Stomach (tissue), 9 donors: ENCODE results near the gene PAGR1. TPM values are rescaled to one million over a fixed set of nuclear protein-coding genes. Genes with fewer than 3 reads are reported as not detected.
A peak's percentile ranks its signal among the peaks of the same experiment; 100 is the strongest.

Experiments used
- DNase-seq, 2 donors: peaks; one replicate each; pipeline versions ENCODE4 v3.0.0 to v3.0.0-alpha.2; 2013 to 2019
- H3K27ac ChIP-seq, 5 donors: fragments of 200-600 bp in 4 of 5; sonication (generic) in 4 of 5; one replicate each; pipeline ENCODE4 v1.5.1; 2013 to 2019; ENCODE audit warnings: mild to moderate bottlenecking in 1 of 5, moderate library complexity in 1 of 5
- H3K27me3 ChIP-seq, 3 donors: fragments of 200-600 bp; sonication (generic); one replicate each; pipeline ENCODE4 v1.5.1; 2017 to 2019; ENCODE audit warnings: mixed run types in 1 of 3
- H3K36me3 ChIP-seq, 4 donors: fragments of 200-600 bp; sonication (generic); 1 replicate in 3 of 4; 2 replicates in 1 of 4; pipeline ENCODE4 v1.5.1; 2016 to 2019
- H3K4me1 ChIP-seq, 4 donors: fragments of 200-600 bp; sonication (generic); one replicate each; pipeline ENCODE4 v1.5.1; 2016 to 2019
- H3K4me3 ChIP-seq, 4 donors: fragments of 200-600 bp; sonication (generic) in 3 of 4; one replicate each; pipeline ENCODE4 v1.5.1; 2016 to 2019; ENCODE audit warnings: mild to moderate bottlenecking in 1 of 4
- H3K9me3 ChIP-seq, 4 donors: fragments of 200-600 bp; sonication (generic); one replicate each; pipeline ENCODE4 v1.5.1; 2016 to 2019
- EP300 ChIP-seq: sonication (generic); formaldehyde crosslinking; IDR thresholded peaks from one replicate; pipeline ENCODE4 v1.6.1; 2017; ENCODE audit warnings: antibody characterized with exemption
- POLR2A ChIP-seq, 4 donors: fragments of 450-650 bp; IDR thresholded peaks; one replicate each; pipeline ENCODE4 v1.6.1; 2016; ENCODE audit warnings: antibody characterized with exemption in 4 of 4, control low read depth in 2 of 4, mild to moderate bottlenecking in 1 of 4, moderate library complexity in 1 of 4
- POLR2AphosphoS5 ChIP-seq, 3 donors: sonication (generic); formaldehyde crosslinking; IDR thresholded peaks; one replicate each; pipeline ENCODE4 v1.6.1; 2016; ENCODE audit warnings: antibody characterized with exemption in 3 of 3
- WGBS, 5 donors: extraction: QIAGEN DNeasy Blood & Tissue Kit in 3 of 5; methylation state at CpG; one replicate each; pipeline versions ENCODE4 v1.1.5 to v1.1.7; 2013 to 2018; 5-methylcytosine and 5-hydroxymethylcytosine counted together
- intact Hi-C: fragments of 100-400 bp; cut with DNase I; formaldehyde crosslinking; loops from one replicate; pipeline ENCODE4 v1.15.1; 2023; ENCODE audit warnings: low total_unique reads
- polyA plus RNA-seq, 3 donors: library from polyadenylated mRNA; stranded (reverse); fragments of 200-250 nt; gene quantifications; one replicate each; pipeline ENCODE4 v1.2.3, GENCODE V29; 2013
- total RNA-seq, 5 donors: library from RNA; depleted of rRNA; stranded (reverse); fragments of >200 nt; gene quantifications; one replicate each; pipeline versions ENCODE4 v1.1.0 to v1.2.3, GENCODE V29; 2014 to 2016
- TF ChIP-seq, protein P1 (sequence below), 7 experiments: fragments of 450-650 bp in 4 of 7; fragments of 200-600 bp in 3 of 7; sonication (generic) in 3 of 7; IDR thresholded peaks; one replicate each; pipeline ENCODE4 v1.5.1; 2016 to 2019; ENCODE audit warnings: antibody characterized with exemption in 7 of 7, control low read depth in 2 of 7, mild to moderate bottlenecking in 1 of 7
- donor health status: healthy with polysubstance abuse.
- donor health status: Bipolar disorder and iron deficiency.
- donor health status: healthy.

PAGR1 gene
- total and polyA plus RNA-seq, 8 donors = 7.1 to 124 (median 25.5) TPM

DNA sequence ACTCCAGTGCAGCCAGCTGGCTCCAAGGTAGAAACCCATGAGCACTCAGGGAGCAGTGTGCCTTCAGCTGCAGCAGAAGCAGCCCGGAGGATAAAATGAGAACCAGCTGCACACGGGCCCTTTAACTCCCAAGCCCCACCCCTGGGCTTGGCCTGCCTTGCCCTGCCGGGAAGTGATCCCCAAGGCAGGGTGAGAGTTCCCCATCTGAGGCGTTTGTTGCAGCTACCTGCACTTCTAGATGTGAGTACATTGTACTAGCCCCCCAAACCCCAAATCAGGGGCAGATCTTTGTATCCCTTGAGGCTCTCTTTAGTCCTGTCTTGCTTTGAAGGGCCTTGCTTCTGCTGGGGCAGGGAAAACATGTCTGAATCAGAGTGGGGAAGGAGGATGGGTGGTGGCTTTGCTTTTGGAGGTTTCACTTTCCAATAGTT is 4.3 kb downstream of the PAGR1 start, which contains the start of gene MVP:
MVP (plus strand) TSS at position 192 of the 431 bp plus-strand sequence. CDS start 10,088 bp downstream, outside the sequence.
- H3K27me3 ChIP-seq = no peaks in the 10 kb centered on the region
- peaks cover 0 to 21% (median 18%) of the 10 kb centered on the region in 4 donors for H3K36me3 ChIP-seq
- peaks cover 62 to 86% (median 84%) of the 10 kb centered on the region in 4 donors for H3K4me1 ChIP-seq
- DNase-seq = peak; percentile 78 to 87
- peak within 1 kb of the TSS; percentile 87 to 97 (median 94) for H3K27ac ChIP-seq
- H3K4me3 ChIP-seq = peak within 1 kb of the TSS; percentile 57 to 80 (median 72)
- H3K9me3 ChIP-seq = no peaks in the 10 kb centered on the region
- intact Hi-C loops = no loop called here
- 0 to 1% (median 0%) methylated on average over 4 of the region's 4 CpGs for WGBS, 5 donors
- TF ChIP-seq, protein P1, sequence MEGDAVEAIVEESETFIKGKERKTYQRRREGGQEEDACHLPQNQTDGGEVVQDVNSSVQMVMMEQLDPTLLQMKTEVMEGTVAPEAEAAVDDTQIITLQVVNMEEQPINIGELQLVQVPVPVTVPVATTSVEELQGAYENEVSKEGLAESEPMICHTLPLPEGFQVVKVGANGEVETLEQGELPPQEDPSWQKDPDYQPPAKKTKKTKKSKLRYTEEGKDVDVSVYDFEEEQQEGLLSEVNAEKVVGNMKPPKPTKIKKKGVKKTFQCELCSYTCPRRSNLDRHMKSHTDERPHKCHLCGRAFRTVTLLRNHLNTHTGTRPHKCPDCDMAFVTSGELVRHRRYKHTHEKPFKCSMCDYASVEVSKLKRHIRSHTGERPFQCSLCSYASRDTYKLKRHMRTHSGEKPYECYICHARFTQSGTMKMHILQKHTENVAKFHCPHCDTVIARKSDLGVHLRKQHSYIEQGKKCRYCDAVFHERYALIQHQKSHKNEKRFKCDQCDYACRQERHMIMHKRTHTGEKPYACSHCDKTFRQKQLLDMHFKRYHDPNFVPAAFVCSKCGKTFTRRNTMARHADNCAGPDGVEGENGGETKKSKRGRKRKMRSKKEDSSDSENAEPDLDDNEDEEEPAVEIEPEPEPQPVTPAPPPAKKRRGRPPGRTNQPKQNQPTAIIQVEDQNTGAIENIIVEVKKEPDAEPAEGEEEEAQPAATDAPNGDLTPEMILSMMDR (IDR thresholded peaks at IDR 0.05) = no peak
- peak; percentile 15 for TF ChIP-seq EP300
- no peak for TF ChIP-seq POLR2A (IDR thresholded peaks at IDR 0.05)
- peak; percentile 32 to 92 (median 84) for TF ChIP-seq POLR2AphosphoS5 (IDR thresholded peaks at IDR 0.05)

DNA sequence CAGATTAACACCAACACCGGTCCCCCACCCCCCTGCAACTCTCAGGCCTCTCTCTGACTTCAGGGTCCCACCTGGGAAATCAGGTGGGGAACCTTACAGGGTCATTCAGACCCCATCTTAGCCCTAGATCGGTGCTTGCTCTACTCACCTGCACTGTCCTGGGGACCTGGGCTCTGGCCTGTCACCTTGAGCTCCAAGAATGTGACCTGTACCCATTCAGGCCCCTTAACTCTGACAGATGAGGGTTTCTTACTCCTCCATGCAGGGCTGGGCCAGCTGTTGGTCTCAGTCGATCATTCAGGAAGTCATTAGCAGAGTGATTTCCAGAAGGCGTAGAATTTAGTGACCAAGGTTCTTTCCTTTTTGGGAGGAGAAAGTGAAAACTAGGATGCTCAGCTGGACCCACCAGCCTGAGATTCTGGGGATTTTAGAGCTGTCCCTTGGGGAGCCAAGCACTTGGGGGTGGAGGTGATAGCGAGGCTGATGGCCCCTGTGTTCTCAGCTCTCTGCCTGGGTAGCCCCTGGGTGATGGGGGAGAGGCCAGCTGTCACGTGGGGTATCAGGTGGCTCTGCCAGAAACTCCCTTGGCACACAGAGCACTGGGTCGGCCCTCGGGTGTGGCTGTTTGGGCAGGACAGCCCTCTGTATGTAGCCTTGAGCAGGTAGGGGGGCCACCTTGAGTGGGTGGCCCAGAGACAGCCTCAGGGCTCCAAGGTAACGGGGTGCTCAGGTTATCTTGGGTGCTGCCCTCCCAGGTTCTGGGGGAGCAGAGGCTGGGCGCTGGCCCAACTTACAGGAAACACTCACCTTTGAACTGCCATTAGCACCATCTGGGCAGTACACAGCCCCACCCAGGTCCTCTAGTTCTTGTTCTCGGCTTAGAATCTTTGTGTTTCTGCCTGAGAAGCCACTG is 5.0 kb downstream of the PAGR1 start:
- H3K9me3 ChIP-seq = no peaks in the 10 kb centered on the region

DNA sequence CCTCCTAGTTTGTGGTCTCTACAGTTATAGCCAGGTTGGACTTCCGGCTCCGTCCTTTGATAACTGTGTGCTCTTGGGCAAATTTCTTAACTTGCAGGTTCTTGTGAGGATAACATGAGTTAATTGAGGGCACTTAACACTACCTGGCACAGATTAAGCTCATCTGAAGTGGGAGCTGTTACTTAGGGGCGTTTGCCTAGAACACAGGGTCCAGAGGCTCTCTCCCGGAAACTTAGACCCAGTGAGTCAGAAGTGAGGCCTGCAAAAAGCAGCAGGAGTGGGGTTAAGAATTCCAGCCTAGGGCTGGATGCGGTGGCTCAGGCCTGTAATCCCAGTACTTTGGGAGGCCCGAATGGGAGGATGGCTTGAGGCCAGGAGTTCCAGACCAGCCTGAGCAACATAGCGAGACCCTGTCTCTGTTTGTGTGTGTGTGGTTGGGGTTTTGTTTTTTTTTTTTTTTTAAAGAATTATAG is 5.7 kb downstream of the PAGR1 start:
- peak overlapping the region; percentile 57 to 80 (median 72) for H3K4me3 ChIP-seq
- H3K27ac ChIP-seq = peak overlapping the region; percentile 87 to 97 (median 94)
- no peaks in the 10 kb centered on the region for H3K27me3 ChIP-seq
- TF ChIP-seq, protein P1 (IDR thresholded peaks at IDR 0.05) = no peak
- TF ChIP-seq POLR2AphosphoS5 (IDR thresholded peaks at IDR 0.05) (peak in 2 of 3 donors; percentile 3 to 27), EP300 (no peak), POLR2A (IDR thresholded peaks at IDR 0.05) (no peak)
- intact Hi-C loops = no loop called here
- DNase-seq = peak; percentile 40 to 73
- 10 to 26% (median 16%) methylated on average over 7 of the region's 7 CpGs for WGBS, 5 donors
- no peaks in the 10 kb centered on the region for H3K9me3 ChIP-seq
- peaks cover 0 to 21% (median 20%) of the 10 kb centered on the region in 4 donors for H3K36me3 ChIP-seq
- peaks cover 74 to 96% (median 94%) of the 10 kb centered on the region in 4 donors for H3K4me1 ChIP-seq

More for the DNA sequence above, 5.0 kb downstream of the PAGR1 start:
- Histone ChIP-seq H3K27me3 (no peaks in the 10 kb centered on the region), H3K4me1 (peaks cover 68 to 89% (median 89%) of the 10 kb centered on the region in 4 donors), H3K36me3 (peaks cover 0 to 21% (median 19%) of the 10 kb centered on the region in 4 donors), H3K27ac (peak overlapping the region; percentile 87 to 97 (median 94)), H3K4me3 (peak overlapping the region; percentile 57 to 80 (median 72))
- WGBS, 5 donors = 5 to 13% (median 6%) methylated on average over 5 to 11 of the region's 11 CpGs
- intact Hi-C loops = no loop called here
- peak in 1 of 4 donors; percentile 47 for TF ChIP-seq POLR2A (IDR thresholded peaks at IDR 0.05)
- TF ChIP-seq EP300 = no peak
- peak in 2 of 3 donors; percentile 77 to 80 for TF ChIP-seq POLR2AphosphoS5 (IDR thresholded peaks at IDR 0.05)
- DNase-seq = peak; percentile 84 to 86

DNA sequence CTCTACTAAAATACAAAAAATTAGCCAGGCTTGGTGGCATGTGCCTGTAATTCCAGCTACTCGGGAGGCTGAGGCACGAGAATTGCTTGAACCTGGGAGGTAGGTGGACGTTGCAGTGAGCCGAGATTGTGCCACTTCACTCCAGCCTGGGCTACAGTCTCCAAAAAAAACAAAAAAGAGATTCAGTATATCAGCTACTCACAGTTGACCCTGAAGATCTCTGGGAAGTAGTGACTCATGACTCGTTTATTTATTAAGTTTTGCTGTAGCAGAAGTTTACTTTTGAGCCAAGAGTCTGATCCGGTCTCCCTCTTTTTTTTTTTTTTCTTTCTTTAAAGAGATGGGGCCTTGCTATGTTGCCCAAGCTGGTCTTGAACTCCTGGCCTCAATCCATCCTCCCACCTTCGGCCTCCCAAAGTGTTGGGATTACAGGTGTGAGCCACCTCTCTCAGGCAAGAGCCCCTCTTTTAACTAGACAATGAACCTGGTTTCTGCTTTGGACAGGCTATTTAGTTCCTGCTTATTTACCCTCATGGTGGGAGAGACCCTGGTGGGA is 8.7 kb downstream of the PAGR1 start:
- Histone ChIP-seq H3K36me3 (peaks cover 0 to 6% (median 3%) of the 10 kb centered on the region in 4 donors), H3K9me3 (no peaks in the 10 kb centered on the region), H3K27ac (peak overlapping the region; percentile 71 to 97 (median 94)), H3K27me3 (no peaks in the 10 kb centered on the region), H3K4me1 (peaks cover 84 to 96% (median 94%) of the 10 kb centered on the region in 4 donors), H3K4me3 (peak overlapping the region in 2 of 4 donors; percentile 20 to 31)
- DNase-seq = peak in 1 of 2 donors; percentile 66
- intact Hi-C loops = no loop called here
- TF ChIP-seq, protein P1 (IDR thresholded peaks at IDR 0.05) = no peak
- TF ChIP-seq POLR2AphosphoS5 (IDR thresholded peaks at IDR 0.05) = peak in 2 of 3 donors; percentile 13 to 51
- 17 to 31% (median 19%) methylated on average over 7 of the region's 7 CpGs for WGBS, 5 donors
